ENCODE results near the gene FLG2.
"Not testable (repeated sequence)": the region's sequence is repeated elsewhere in the genome, so short reads cannot be mapped to it uniquely, and the experiment has no call there.

- not testable (repeated sequence) for TF ChIP-seq CTCF, POLR2A (IDR thresholded peaks at IDR 0.05)
Measured at GRCh38 chr1:152304773-152305172, 55.0 kb downstream of the FLG2 start.
